Astrocyte of the spinal cord (primary cell): ENCODE measurements around the gene PHF20.
"Not testable (repeated sequence)": the region's sequence is repeated elsewhere in the genome, so short reads cannot be mapped to it uniquely, and the experiment has no call there.

ENCODE experiments used
- DNase-seq: peaks from one replicate; pipeline ENCODE4 v3.0.0; 2011; ENCODE audit warnings: low read depth, low spot score
- H3K4me3 ChIP-seq: 2 replicates; pipeline ENCODE4 v1.5.1; 2011; ENCODE audit warnings: low read depth, mild to moderate bottlenecking, low read length, moderate library complexity
- CTCF ChIP-seq: IDR thresholded peaks from 2 replicates; pipeline ENCODE4 v1.5.1; 2012; ENCODE audit warnings: low read depth, mild to moderate bottlenecking, low read length, inconsistent platforms
- in situ Hi-C: cut with HindIII; loops from 2 replicates; pipeline ENCODE4 v1.10.0; 2017; ENCODE audit warnings: low sequenced_read_pairs

The PHF20 gene

GRCh38 chr20:35991142-35991771, 219.4 kb downstream of the PHF20 start:
- peak; percentile 24 for DNase-seq
- TF ChIP-seq CTCF: peak; percentile 59
- no peak overlapping the region for H3K4me3 ChIP-seq
- in situ Hi-C loops: no loop called here

DNA sequence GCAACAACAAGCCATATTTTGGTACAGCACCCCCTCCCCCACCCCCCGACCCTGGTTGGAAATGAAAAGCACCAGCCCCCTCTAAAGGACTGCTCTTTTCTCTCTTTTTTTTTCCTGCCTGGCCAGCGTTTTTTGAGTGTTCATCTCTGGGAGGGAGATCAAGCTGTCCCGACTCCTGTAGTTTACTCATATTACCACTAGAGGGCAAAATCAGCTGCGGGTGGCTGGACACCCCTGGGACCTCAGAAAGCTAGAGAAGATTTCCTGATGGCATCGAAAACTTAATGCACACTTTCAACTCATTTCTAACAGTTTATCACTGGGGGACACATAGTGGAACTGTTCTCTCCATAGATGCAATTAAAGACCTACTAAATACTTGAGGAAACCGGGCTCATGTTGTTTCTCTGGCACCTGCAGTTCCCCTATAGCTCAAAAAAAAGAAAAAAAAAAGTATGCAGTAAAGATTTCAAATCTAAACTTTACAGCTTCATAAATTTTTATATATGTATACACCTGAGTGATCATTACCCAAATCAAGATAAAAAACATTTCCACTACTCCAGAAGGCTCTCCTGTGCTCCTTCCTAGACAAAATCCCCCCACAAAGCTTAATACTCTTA, 221.0 kb downstream of the PHF20 start:
- H3K4me3 ChIP-seq: no peak overlapping the region
- peak; percentile 57 for DNase-seq
- in situ Hi-C loops: no loop called here
- TF ChIP-seq CTCF: peak; percentile 86

- in situ Hi-C loops: no loop called here
- H3K4me3 ChIP-seq: no peak overlapping the region
- peak; percentile 74 for DNase-seq
- TF ChIP-seq CTCF: peak; percentile 99
Observed at GRCh38 chr20:35994994-35995453, 223.2 kb downstream of the PHF20 start.

- in situ Hi-C loops: not testable (repeated sequence)
Observed at GRCh38 chr20:35996492-35996891, 224.7 kb downstream of the PHF20 start.

More at GRCh38 chr20:35996492-35996891, 224.7 kb downstream of the PHF20 start:
- not testable (repeated sequence) for DNase-seq, H3K4me3 ChIP-seq
